ENCODE data around the gene GGA2.

- TF ChIP-seq, protein P1, sequence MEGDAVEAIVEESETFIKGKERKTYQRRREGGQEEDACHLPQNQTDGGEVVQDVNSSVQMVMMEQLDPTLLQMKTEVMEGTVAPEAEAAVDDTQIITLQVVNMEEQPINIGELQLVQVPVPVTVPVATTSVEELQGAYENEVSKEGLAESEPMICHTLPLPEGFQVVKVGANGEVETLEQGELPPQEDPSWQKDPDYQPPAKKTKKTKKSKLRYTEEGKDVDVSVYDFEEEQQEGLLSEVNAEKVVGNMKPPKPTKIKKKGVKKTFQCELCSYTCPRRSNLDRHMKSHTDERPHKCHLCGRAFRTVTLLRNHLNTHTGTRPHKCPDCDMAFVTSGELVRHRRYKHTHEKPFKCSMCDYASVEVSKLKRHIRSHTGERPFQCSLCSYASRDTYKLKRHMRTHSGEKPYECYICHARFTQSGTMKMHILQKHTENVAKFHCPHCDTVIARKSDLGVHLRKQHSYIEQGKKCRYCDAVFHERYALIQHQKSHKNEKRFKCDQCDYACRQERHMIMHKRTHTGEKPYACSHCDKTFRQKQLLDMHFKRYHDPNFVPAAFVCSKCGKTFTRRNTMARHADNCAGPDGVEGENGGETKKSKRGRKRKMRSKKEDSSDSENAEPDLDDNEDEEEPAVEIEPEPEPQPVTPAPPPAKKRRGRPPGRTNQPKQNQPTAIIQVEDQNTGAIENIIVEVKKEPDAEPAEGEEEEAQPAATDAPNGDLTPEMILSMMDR (IDR thresholded peaks at IDR 0.05): no peak
- TF ChIP-seq POLR2A (IDR thresholded peaks at IDR 0.05) (no peak), EP300 (IDR thresholded peaks at IDR 0.05) (no peak)
These were observed 5.6 kb upstream of the GGA2 start for GRCh38 chr16:23515881-23516280.
